K562 (cell line): Measurements from ENCODE around the gene ZNF354B. TPM values are rescaled to one million over a fixed set of nuclear protein-coding genes. Genes with fewer than 3 reads are reported as not detected.

Experiments used
- IRF2 ChIP-seq: sonication (generic); formaldehyde crosslinking; IDR thresholded peaks from 2 replicates; pipeline ENCODE4 v1.8.1; 2022; ENCODE audit warnings: mild to moderate bottlenecking, missing genetic modification reagents
- KAT2B ChIP-seq: IDR thresholded peaks from one replicate; pipeline ENCODE4 v1.6.1; 2012; ENCODE audit warnings: low read depth, mild to moderate bottlenecking, control low read depth, inconsistent platforms, low read length, moderate library complexity
- PPARD ChIP-seq: fragments of 250-450 bp; sonication (Bioruptor Pico); IDR thresholded peaks from 2 replicates; pipeline ENCODE4 v1.8.0; 2022; ENCODE audit warnings: inconsistent platforms, mild to moderate bottlenecking, moderate library complexity
- ZNF318 ChIP-seq, 2 experiments: fragments of 450-650 bp; IDR thresholded peaks; 2 replicates each; pipeline ENCODE4 v1.6.1; 2016; ENCODE audit warnings: mild to moderate bottlenecking in 2 of 2, borderline replicate concordance in 1 of 2, low read depth in 1 of 2, moderate library complexity in 1 of 2
- ZNF324 ChIP-seq: fragments of 250-450 bp; sonication (Bioruptor Pico); IDR thresholded peaks from 2 replicates; pipeline ENCODE4 v1.4.0; 2020; ENCODE audit warnings: mild to moderate bottlenecking
- polyA plus RNA-seq, 8 experiments: library from polyadenylated mRNA; depleted of rRNA in 4 of 8; stranded (reverse) in 5 of 8; unstranded in 3 of 8; fragments of >200 nt; fragmentation: Nextera tagmentation in 2 of 8; fragmentation: Illumina TruSeq in 1 of 8; extraction: Ambion mirVana in 2 of 8; extraction: Trizol in 1 of 8; gene quantifications; 2 replicates each; pipeline versions ENCODE4 v1.2.1 to v1.2.3, GENCODE V29; 2011 to 2014; ENCODE audit warnings: inconsistent platforms in 1 of 8, missing spikeins in 1 of 8
- total RNA-seq, 7 experiments: library from RNA; depleted of rRNA in 6 of 7; stranded (reverse); fragments of >200 nt in 6 of 7; fragmentation: Illumina TruSeq in 2 of 7; extraction: Trizol in 2 of 7; gene quantifications; 2 replicates each; pipeline versions ENCODE4 v1.2.1 to v1.2.3, GENCODE V29; 2011 to 2021; ENCODE audit warnings: low replicate concordance in 1 of 7

Gene ZNF354B
- total and polyA plus RNA-seq, 9 of the 15 experiments (the other 6 are each of a cell fraction or from before 2014, with no cell fraction given): 1.8 to 18.3 (median 11.2) TPM

- no peak for TF ChIP-seq KAT2B
- no peak for TF ChIP-seq ZNF318 (IDR thresholded peaks at IDR 0.05; ENCODE audit: borderline replicate concordance in 1 of 2, low read depth in 1 of 2)
- no peak for TF ChIP-seq IRF2 (CRISPR knock-in tag)
- TF ChIP-seq ZNF324 (CRISPR knock-in tag): no peak
- no peak for TF ChIP-seq PPARD
Measured at GRCh38 chr5:178831049-178831448, 28.7 kb upstream of the ZNF354B start (continued).
